GM19240 (cell line): ENCODE results near the gene RPL12.

Experiments used
- DNase-seq: peaks from one replicate; pipeline ENCODE4 v3.0.0; 2011; ENCODE audit warnings: low spot score; ENCODE audit not compliant: insufficient read length

Gene RPL12

DNA sequence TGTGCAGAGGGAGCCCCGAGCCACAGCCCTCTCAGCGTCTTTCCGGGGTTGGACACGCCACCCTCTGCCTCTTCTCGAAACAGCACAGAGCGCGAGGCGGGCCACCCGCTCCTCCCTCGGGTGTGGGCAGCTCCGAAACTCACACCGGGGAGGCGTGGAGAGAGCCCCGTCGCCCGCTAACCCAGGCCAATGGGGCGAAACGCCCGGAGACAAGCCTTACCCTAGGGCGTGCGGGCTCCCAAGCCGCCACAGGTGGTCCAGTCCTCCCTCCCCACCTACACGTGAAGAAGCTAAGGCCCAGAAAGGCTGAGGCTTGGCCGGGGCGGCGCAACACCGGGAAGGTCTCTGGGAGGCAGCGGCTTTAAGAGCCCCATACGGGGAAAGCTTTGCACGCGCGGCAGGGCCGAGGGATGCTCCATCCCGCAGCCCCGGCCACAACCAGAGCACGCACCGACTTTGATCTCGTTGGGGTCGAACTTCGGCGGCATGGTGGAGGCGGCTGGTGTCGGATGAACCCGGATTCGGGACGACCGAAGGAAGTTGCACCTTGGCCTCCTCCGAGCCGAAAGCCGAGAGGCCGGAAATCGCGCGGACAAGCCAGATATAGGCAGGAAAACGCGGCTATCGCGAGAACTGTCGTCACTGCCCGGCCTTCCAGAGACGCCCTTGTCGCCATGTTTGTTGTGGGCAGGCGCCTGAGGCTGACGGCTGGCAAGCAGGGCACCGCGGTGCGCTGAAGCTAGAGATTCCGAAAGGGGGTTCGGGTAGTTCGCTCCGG lies at the start of gene RPL12, which contains the start of gene LRSAM1:
Gene RPL12, minus strand, starts transcription at position 577 of the 778 bp plus-strand sequence. Its CDS starts 89 bp downstream, at position 488.
Gene LRSAM1, plus strand, starts transcription at position 681 of the 778 bp plus-strand sequence. CDS start 3,018 bp downstream, outside the sequence.
- DNase-seq, result peak; percentile 84

DNA sequence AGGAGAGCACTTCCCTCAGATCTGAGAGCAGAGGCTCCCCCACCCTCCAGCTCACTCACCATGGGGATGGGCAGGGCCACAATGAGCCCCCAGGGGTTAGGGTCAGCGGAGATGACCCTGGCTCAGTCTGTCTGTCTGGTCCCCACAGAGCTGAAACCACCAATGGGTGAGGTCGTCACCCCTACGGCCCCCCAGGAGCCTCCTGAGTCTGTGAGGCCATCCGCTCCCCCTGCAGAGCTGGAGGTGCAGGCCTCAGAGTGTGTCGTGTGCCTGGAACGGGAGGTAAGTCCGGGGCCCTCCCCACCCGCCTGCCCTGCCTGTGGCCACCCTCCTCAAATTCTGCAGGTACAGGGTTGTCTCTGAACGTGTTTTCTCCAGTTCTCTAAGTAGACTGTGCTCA lies 49.7 kb upstream of the RPL12 start:
- no peak for DNase-seq

DNA sequence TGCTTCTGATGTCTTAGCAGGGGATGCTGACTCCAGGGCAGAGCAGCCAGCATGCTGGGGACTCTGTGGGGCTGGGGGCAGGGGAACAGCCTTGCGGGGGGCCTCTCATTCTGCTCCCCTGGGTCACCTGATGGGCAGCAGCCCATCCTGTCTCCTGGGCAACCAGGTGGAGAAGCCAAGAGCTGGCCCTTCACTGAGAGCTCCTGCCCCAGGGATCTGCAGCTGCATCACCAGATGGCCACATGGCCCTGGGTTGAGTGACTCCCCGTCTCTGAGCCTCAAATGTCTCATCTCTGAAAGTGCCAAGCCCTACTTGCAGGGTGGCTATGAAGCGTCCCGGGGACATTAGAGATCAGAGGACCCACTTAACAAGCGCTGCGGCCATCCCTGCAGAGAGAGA lies 49.2 kb upstream of the RPL12 start:
- DNase-seq, result no peak

GRCh38 chr9:127498298-127498697 lies 47.1 kb upstream of the RPL12 start:
- no peak for DNase-seq

DNA sequence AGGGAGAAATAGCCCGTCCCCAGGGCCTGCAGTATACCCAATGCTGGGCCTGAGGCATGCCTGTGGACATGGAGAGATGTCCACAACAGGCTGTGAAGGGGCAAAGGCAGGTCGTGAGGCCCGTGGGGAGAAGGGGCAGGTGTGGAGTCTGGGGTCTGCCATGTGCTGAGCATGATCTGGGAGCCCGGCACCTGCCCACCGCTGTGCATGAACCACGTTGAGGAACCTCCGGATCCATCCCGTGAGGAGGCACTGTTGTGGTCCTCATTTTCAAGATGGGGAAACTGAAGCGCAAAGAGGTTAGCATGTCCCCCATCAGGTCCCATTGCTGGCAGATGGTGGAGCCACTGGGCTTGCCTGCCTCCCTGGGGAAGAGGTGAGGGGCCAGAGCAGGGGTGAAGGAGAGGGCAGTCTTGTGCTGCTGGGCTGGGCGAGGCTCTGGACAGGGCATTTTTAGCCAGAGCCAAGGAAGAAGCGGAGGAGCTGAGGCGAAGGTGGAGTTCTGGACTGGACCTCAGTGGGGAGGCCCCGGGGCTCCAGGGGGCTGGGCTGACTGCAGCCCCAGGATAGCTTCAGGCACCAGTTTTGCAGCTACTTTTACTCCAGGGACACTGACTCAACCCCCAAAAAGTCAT lies 46.6 kb upstream of the RPL12 start:
- no peak for DNase-seq

- DNase-seq, result no peak
Observed at GRCh38 chr9:127496974-127497373, 45.8 kb upstream of the RPL12 start.

GRCh38 chr9:127495884-127496555 lies 44.8 kb upstream of the RPL12 start:
- no peak for DNase-seq

DNA sequence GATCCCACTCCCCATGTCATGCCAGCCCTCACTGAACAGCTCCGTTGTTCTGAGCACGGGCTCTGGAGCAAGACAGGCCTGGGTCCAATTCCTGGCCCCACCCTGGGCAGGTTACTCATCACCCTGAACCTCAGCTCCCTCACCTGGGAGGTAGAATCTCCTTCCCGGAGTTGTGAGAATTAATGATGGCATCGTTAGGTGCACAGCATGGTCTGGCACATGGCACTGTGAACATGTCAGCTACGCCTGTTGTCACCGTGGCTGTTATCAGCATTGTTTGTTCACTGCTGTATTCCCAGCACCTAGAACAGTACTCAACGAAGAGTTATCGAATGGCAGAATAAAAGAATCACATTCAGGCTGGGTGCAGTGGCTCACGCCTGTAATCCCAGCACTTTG lies 43.1 kb upstream of the RPL12 start:
- no peak for DNase-seq

DNA sequence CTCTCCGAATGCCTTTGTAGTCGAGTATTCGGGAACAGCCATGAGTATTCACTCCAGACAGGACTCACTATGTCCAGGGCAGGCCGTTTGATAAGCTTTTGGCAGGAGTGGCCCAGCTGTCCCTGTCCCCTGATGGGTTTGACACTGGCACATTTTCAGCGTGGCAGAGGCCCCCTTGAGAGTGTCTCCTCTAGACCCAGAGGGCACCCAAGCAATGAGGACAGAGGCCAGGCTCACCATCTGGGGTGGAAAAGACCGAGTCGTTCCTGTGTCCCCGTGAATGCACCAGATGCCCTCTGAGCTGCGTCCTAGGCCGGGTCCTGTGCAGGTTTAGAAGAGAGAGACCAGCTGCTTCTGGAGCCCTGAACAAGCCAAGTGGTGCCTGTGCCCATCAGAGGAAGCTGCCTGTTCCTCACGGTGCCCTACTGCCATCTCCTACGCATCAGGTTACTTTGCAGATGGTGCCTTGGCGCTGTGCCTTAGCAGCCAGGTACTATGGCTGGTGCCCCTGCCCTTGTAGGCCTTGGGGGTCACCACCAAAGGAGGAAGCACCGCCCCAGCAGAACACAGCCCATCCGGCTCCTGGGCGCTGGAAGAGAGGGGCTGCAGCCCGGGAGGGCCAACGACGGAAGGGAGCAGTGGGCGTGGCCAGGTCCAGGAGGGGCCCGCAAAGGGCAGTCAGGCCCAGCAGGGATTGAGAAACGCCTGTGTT lies 42.5 kb upstream of the RPL12 start:
- no peak for DNase-seq

- DNase-seq, result no peak
Observed at GRCh38 chr9:127492616-127493015, 41.4 kb upstream of the RPL12 start.

DNA sequence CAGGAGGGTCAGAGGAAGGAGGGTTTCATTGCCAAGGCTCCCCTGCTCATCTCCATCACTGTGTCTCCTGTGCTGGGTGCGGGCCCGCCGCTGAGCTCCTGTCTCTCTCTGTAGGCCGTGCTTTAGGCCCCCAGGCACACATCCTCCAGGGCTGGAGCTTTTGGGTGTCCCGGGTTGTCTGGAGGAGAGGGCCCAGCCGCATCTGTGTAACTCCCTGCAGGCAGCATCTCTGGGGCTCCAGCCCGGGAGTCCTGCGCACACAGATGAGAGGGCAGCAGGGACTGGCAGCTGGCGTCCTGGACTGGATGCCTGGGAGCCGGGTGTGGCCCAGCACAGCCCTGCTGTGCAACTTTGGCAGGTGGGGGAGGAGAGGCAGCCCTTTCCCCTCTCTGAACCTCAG lies 40.3 kb upstream of the RPL12 start:
- DNase-seq, result no peak

DNA sequence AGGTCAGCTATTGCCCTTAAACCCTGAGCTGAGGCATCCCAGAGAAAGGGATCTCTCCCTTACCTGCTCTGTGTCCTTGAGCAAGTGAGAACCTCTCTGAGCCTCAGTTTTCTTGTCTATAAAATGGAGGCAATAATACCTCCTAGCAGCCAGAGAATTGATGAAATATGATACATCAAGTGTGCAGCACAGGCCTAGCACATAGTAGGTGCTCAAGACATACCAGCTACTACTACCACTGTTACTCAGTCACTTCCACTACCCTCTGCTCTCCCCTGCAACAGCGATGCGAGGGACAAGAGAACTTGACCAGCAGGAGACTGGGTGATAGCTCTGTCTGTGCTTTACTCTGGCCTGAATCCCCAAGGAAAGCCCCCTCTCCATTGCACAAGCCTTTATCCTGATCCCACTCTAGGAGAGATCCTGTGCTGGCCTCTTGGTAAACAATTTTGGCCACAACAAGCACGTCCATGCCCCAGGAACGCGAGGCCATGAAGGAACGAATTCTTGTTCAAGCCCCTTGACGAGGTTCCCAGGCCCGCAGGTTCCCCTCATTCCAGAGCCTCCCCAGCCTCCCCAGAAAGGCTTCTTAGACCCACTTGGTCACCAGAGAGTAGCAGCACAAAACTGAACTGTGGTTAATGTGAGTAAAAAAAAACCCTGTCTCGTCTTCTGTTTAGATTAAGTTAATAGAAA lies 39.5 kb upstream of the RPL12 start:
- DNase-seq, result no peak

DNA sequence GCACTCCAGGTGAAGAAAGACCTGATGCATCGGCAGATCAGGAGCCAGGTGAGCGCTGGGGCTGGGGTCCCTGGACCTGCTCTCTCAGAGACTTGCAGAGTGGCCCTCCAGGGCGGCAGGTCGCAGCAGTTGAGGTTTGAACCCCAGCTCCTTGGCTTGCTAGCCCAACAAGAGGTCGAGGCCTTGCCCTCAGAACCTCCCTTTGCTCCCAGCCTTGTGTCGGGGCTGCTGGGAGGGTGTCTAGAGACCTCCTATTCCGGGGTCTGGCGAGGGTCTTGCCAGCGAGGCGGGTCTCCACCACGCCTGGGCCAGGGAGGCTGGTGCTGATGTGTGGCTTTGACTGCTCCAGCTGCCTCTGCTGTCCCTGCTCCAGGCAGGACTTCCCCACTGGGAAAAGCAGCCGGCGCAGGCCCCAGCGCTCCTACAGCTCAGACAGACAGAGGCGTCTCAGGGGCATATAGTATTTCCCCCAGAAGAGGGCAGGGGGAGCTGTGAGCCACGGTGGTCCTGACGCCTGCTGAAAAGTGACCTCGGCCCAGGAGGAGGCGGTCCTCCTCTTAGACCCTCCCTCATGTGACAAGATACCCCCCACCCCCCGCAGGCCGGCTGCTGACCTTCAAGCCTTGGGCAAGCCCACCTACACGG lies 38.4 kb upstream of the RPL12 start:
- no peak for DNase-seq

- DNase-seq, result no peak
Observed at GRCh38 chr9:127488946-127489345, 37.7 kb upstream of the RPL12 start.

DNA sequence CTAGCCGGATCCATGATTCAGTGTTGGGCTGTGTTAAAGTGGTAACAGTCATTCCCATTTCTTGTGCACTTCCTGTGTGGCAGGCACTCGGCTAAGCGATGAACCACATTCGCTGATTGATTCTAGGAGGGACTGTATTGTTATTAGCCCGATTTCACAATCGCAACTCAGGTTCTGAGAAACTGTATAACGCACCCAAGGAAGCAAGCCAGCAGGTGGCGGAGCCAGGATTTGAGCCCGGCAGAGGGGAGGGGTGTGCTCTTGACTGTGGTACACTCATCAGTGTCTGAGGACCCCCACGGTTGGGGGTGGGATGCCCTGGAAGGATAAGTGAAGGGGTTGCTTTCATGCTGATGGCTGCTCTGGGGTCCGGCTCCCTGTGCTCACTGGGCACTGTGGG lies 34.8 kb upstream of the RPL12 start:
- no peak for DNase-seq

- DNase-seq, result no peak
Observed at GRCh38 chr9:127482662-127483061, 31.5 kb upstream of the RPL12 start.

GRCh38 chr9:127479507-127480081 lies 28.4 kb upstream of the RPL12 start:
- DNase-seq, result no peak

- no peak for DNase-seq
Observed at GRCh38 chr9:127474592-127474991, 23.4 kb upstream of the RPL12 start.

DNA sequence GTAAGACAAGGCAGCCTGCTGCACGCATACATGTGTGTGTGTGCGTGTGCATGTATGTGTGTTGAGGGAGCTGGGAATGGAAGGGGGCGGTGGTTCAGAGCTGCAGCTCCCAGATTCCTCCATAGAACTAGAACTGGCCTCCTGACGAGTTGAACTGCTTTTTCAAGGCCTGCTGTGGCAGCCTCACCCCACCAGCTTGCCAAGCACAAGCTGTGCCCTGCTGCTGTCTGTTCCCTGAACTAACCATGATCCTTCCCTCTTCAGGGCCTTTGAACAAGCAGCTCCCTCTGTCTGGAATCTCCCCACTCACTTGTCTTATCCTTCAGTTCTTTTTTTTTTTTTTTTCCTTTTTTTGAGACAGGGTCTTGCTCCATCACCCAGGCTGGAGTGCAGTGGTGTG lies 22.7 kb upstream of the RPL12 start:
- no peak for DNase-seq

GRCh38 chr9:127473501-127473900 lies 22.3 kb upstream of the RPL12 start:
- DNase-seq, result no peak
